Erythroblast (primary cell): ENCODE results near the gene MMS19.

Experiments used
- GATA1 ChIP-seq: IDR thresholded peaks from 2 replicates; pipeline ENCODE4 v1.6.1; 2011; ENCODE audit warnings: low read depth, mild to moderate bottlenecking, control low read depth, low read length, moderate library complexity
- POLR2A ChIP-seq: IDR thresholded peaks from 2 replicates; pipeline ENCODE4 v1.6.1; 2011; ENCODE audit warnings: mild to moderate bottlenecking, low read length

- TF ChIP-seq POLR2A = no peak
- no peak for TF ChIP-seq GATA1
These were observed 7.6 kb downstream of the MMS19 start for GRCh38 chr10:97490592-97490991.
